Esophagus squamous epithelium (tissue), 4 donors: ENCODE data around the gene NECAB2.

Source experiments
- POLR2A ChIP-seq, 4 donors: fragments of 450-650 bp; IDR thresholded peaks; one replicate each; pipeline ENCODE4 v1.6.1; 2017; ENCODE audit warnings: antibody characterized with exemption in 4 of 4, mild to moderate bottlenecking in 4 of 4, moderate library complexity in 3 of 4
- TF ChIP-seq, protein P1 (sequence below), 6 experiments: fragments of 450-650 bp in 4 of 6; fragments of 200-600 bp in 2 of 6; sonication (generic) in 2 of 6; IDR thresholded peaks; one replicate each; pipeline ENCODE4 v1.5.1; 2016 to 2019; ENCODE audit warnings: antibody characterized with exemption in 6 of 6, mild to moderate bottlenecking in 4 of 6, moderate library complexity in 4 of 6

DNA sequence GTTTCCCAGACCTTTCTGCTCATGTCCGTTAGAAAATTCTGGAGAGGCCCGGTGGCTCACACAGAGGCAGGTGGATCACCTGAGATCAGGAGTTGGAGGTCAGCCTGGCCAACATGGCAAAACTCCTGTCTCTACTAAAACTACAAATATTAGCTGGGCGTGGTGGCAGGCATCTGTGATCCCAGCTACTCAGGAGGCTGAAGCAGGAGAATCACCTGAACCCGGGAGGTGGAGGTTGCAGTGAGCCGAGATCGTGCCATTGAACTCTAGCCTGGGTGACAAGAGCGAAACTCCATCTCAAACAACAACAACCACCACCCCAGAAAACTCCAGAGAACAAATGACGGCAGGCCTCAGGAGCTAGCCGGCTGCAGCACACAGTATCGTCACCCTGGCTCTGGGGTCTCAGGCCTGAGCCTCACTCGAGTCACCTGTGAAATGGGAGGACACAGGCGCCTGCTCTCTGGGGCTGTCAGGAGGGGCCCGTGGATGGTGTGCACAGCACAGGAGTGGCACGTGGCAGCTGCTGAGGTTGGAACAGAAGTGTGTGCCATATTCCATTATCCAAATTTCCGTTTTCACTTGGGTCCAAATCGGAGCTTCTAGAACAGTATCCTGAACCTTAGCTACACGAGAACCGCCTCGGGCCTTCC is 77.9 kb downstream of the NECAB2 start:
- TF ChIP-seq, protein P1, sequence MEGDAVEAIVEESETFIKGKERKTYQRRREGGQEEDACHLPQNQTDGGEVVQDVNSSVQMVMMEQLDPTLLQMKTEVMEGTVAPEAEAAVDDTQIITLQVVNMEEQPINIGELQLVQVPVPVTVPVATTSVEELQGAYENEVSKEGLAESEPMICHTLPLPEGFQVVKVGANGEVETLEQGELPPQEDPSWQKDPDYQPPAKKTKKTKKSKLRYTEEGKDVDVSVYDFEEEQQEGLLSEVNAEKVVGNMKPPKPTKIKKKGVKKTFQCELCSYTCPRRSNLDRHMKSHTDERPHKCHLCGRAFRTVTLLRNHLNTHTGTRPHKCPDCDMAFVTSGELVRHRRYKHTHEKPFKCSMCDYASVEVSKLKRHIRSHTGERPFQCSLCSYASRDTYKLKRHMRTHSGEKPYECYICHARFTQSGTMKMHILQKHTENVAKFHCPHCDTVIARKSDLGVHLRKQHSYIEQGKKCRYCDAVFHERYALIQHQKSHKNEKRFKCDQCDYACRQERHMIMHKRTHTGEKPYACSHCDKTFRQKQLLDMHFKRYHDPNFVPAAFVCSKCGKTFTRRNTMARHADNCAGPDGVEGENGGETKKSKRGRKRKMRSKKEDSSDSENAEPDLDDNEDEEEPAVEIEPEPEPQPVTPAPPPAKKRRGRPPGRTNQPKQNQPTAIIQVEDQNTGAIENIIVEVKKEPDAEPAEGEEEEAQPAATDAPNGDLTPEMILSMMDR (IDR thresholded peaks at IDR 0.05), result no peak
- no peak for TF ChIP-seq POLR2A (IDR thresholded peaks at IDR 0.05)
